Measurements from ENCODE around the gene TECPR1. TPM values are rescaled to one million over a fixed set of nuclear protein-coding genes. Genes with fewer than 3 reads are reported as not detected.

Gene TECPR1
- total and polyA plus RNA-seq, 2 of the 4 experiments (the other 2 are of a cell fraction): 11.5 to 14.7 TPM

DNA sequence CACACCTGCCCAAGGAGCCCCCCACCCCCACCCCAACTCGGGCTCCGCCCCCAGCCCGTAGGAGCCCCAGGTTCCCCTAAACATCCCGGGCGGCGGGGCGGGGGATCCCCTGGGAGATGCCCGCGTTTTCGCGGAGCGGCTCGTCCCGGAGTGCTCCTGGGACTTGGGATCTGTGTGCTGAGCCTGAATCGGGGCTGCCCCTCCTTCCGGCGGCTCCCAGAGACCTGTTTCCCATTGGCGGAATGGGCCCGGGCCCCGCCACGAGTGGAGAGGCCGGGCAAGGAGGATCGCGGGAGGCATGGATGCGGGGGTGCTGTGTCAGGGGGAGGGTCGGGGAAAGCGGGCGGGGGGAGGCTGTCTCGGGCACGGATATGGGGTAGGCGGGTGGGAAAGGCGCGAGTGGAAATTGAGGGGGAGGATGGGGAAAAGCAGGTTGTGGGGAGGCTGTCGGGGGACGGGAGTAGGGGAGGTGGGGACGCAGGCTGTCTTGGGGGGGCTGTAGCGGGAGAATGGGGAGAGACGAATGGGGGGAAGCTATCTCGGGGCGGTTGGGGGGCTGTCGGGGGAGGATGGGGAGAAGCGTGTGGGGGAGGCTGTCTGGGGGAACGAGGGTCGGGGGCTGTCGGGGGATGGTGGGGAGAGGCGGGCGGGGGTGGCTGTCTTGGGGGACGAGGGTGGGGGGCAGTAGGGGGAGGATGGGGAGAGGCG, 41.4 kb downstream of the TECPR1 start:
- H3K36me3 ChIP-seq (ENCODE audit: control insufficient read depth, insufficient read depth, low read length): peaks cover 10% of the 10 kb centered on the region
- no peak overlapping the region for H3K9ac ChIP-seq (ENCODE audit: low read depth, low read length)
- CTCF ChIA-PET: no interaction called here
- in situ Hi-C loops (cut with MboI; ENCODE audit: low sequenced_read_pairs) (no loop called here), intact Hi-C loops (cut with micrococcal nuclease) (loop anchor here (1.0 kb wide), 1 partner anchor 34 kb away; no protein-coding TSS in a partner anchor), dilution Hi-C loops (cut with HindIII; ENCODE audit: low sequenced_read_pairs, unreplicated experiment) (no loop called here)
- peak overlapping the region in 1 of 2 experiments; percentile 4; a peak in 1 of 4 replicates for H4K8ac ChIP-seq (ENCODE audit: low read depth in 2 of 2, low read length in 2 of 2)
- H3K23ac ChIP-seq (ENCODE audit: low read depth, low read length): no peak overlapping the region
- H3K56ac ChIP-seq (ENCODE audit: extremely low read depth, insufficient read depth, low read length): no peak overlapping the region
- H2BK15ac ChIP-seq (ENCODE audit: low read depth, low read length): no peak overlapping the region
- no peak overlapping the region for H4K91ac ChIP-seq (ENCODE audit: insufficient read depth, low read depth, low read length)
- H3K14ac ChIP-seq (replicated peaks; ENCODE audit: low read depth, low read length): no peak overlapping the region
- WGBS, 2 experiments (ENCODE audit: extremely low coverage in 2 of 2, insufficient read length in 1 of 2): 8% methylated on average over 5 of the region's 49 CpGs; no CpG with 5 or more reads in 1 of the 2 experiments
- H3K79me1 ChIP-seq (ENCODE audit: low read depth in 1 of 2, low read length in 2 of 2): no peaks in the 10 kb centered on the region
- no peak overlapping the region for H2BK5ac ChIP-seq (ENCODE audit: low read depth, low read length, poor library complexity, severe bottlenecking)
- no peak overlapping the region for H2BK120ac ChIP-seq (ENCODE audit: low read depth, low read length)
- no peaks in the 10 kb centered on the region for H3K4me1 ChIP-seq (ENCODE audit: control insufficient read depth, insufficient read depth, low read length)
- H4K5ac ChIP-seq (ENCODE audit: low read depth, low read length): no peak overlapping the region
- H3K27ac ChIP-seq (ENCODE audit: insufficient read depth, low read length): no peak overlapping the region
- peak overlapping the region; percentile 38 for H3K4me2 ChIP-seq (ENCODE audit: low read depth, low read length)
- H3K18ac ChIP-seq (ENCODE audit: low read depth, low read length): no peak overlapping the region
- H3K27me3 ChIP-seq (ENCODE audit: control insufficient read depth, insufficient read depth, low read length): no peaks in the 10 kb centered on the region
- no peak overlapping the region for H2AK9ac ChIP-seq (replicated peaks; ENCODE audit: low read depth, low read length, poor library complexity)
- no peaks in the 10 kb centered on the region for H3K9me3 ChIP-seq (ENCODE audit: control insufficient read depth, insufficient read depth, low read length)
- H2AFZ ChIP-seq (replicated peaks; ENCODE audit: low read length, poor library complexity): peak overlapping the region; percentile 43
- no peak overlapping the region for H3K4ac ChIP-seq (ENCODE audit: low read depth, low read length)
- ATAC-seq (ENCODE audit: low read depth): peak; percentile 42; the same call in 1 of the 2 replicates
- no peak for DNase-seq
- H2AK5ac ChIP-seq (ENCODE audit: low read depth, low read length): no peak overlapping the region
- H4K20me1 ChIP-seq (ENCODE audit: insufficient read depth, low read length): no peaks in the 10 kb centered on the region
- no TSS peak for BruUV-seq (replicated peaks)
- POLR2A ChIA-PET (ENCODE audit: unreplicated experiment): no interaction called here
- TF ChIP-seq RFX5 (IDR thresholded peaks at IDR 0.05; ENCODE audit: low read depth, low read length) (no peak), MAZ (IDR thresholded peaks at IDR 0.05; ENCODE audit: borderline replicate concordance, low read depth, low read length) (no peak), CHD1 (IDR thresholded peaks at IDR 0.05; ENCODE audit: low read depth, low read length) (no peak)
- H2BK20ac ChIP-seq (ENCODE audit: low read depth, low read length): no peak overlapping the region
- no peaks in the 10 kb centered on the region for H3K9me1 ChIP-seq (ENCODE audit: insufficient read depth, low read length)
- H3K4me3 ChIP-seq (ENCODE audit: insufficient read depth, low read depth, low read length): peak overlapping the region; percentile 18; the same call in 1 of the 2 replicates

All from IMR-90 (cell line).